A549 (cell line): ENCODE measurements around the gene LCP1. TPM values are rescaled to one million over a fixed set of nuclear protein-coding genes. Genes with fewer than 3 reads are reported as not detected.

Experiments used
- ATAC-seq, 2 experiments: fragments of 200-7000 bp in 1 of 2; fragments of >200 bp in 1 of 2; cut with Nextera tagmentation in 1 of 2; cut with Tn5 transposase in 1 of 2; 3 replicates each; pipeline versions ENCODE4 v1.8.0 to v1.9.1; 2018 to 2020; ENCODE audit warnings: mild to moderate bottlenecking in 1 of 2, moderate library complexity in 1 of 2
- CTCF ChIA-PET: fragments of 300-600 bp; sonication (Branson Sonifier 250); formaldehyde crosslinking; extraction: SDS; loops from one replicate; lab custom pipeline; 2021; ENCODE audit warnings: antibody characterized with exemption, inconsistent platforms; lab: Yijun Ruan, JAX
- POLR2A ChIA-PET: fragments of 350-600 bp; formaldehyde crosslinking; extraction: SDS; loops from one replicate; lab custom pipeline; 2021; ENCODE audit warnings: antibody characterized with exemption, inconsistent platforms; lab: Yijun Ruan, JAX
- DNase-seq, 2 experiments: peaks; one replicate each; pipeline versions ENCODE4 v3.0.0 to v3.0.0-alpha.2; 2011 to 2016; ENCODE audit warnings: low read depth in 1 of 2, low spot score in 1 of 2
- FAIRE-seq: peaks from 2 replicates; lab custom pipeline; 2011; peaks lifted over from hg19 to GRCh38; lab: Jason Lieb, UNC
- H3K27ac ChIP-seq, 2 experiments: fragments of >200 bp; sonication (Bioruptor Twin); formaldehyde crosslinking; 3 replicates each; pipeline ENCODE4 v1.5.1; 2016 to 2017
- H3K4me1 ChIP-seq: fragments of >200 bp; sonication (Bioruptor Twin); formaldehyde crosslinking; 3 replicates; pipeline ENCODE4 v1.6.1; 2016
- H3K4me2 ChIP-seq: fragments of >200 bp; sonication (Bioruptor Twin); formaldehyde crosslinking; 3 replicates; pipeline ENCODE4 v1.6.1; 2016
- H3K4me3 ChIP-seq: fragments of >200 bp; sonication (Bioruptor Twin); formaldehyde crosslinking; 3 replicates; pipeline ENCODE4 v1.5.1; 2016
- H3K9me3 ChIP-seq: fragments of >200 bp; sonication (Bioruptor Twin); formaldehyde crosslinking; 3 replicates; pipeline ENCODE4 v1.6.1; 2016
- ATOH8 ChIP-seq: fragments of 250-450 bp; sonication (Bioruptor Pico); IDR thresholded peaks from 2 replicates; pipeline ENCODE4 v1.5.0; 2020; ENCODE audit warnings: low read depth, mild to moderate bottlenecking, moderate library complexity
- BHLHE40 ChIP-seq: IDR thresholded peaks from 2 replicates; pipeline ENCODE4 v1.6.1; 2012; ENCODE audit warnings: low read depth, low read length, inconsistent platforms
- CBX8 ChIP-seq: fragments of 200-600 bp; sonication (generic); IDR thresholded peaks from 2 replicates; pipeline ENCODE4 v1.6.1; 2016
- CEBPB ChIP-seq, 2 experiments: fragments of >200 bp in 1 of 2; sonication (Bioruptor Twin) in 1 of 2; formaldehyde crosslinking in 1 of 2; IDR thresholded peaks; 2 replicates each; pipeline ENCODE4 v1.6.1; 2012 to 2016
- CHD2 ChIP-seq: fragments of 150-350 bp; IDR thresholded peaks from 2 replicates; pipeline ENCODE4 v1.6.1; 2014; ENCODE audit warnings: low read length; ENCODE audit not compliant: partially characterized antibody
- EHF ChIP-seq: fragments of 250-450 bp; sonication (Bioruptor Pico); IDR thresholded peaks from 2 replicates; pipeline ENCODE4 v1.5.0; 2020; ENCODE audit warnings: mild to moderate bottlenecking
- ELK1 ChIP-seq: fragments of 150-350 bp; IDR thresholded peaks from 2 replicates; pipeline ENCODE4 v1.6.1; 2014; ENCODE audit warnings: low read depth, mild to moderate bottlenecking, low read length
- FOSL2 ChIP-seq, 2 experiments: fragments of 450-650 bp in 1 of 2; fragments of >200 bp in 1 of 2; sonication (Bioruptor Twin) in 1 of 2; formaldehyde crosslinking; IDR thresholded peaks; 2 replicates each; pipeline versions ENCODE4 v1.5.0 to v1.6.1; 2016 to 2020; ENCODE audit warnings: mild to moderate bottlenecking in 1 of 2, moderate library complexity in 1 of 2
- GATA3 ChIP-seq: IDR thresholded peaks from 2 replicates; pipeline ENCODE4 v1.6.1; 2012; ENCODE audit warnings: borderline replicate concordance
- HDAC2 ChIP-seq: fragments of 200-600 bp; sonication (generic); IDR thresholded peaks from 2 replicates; pipeline ENCODE4 v1.6.1; 2016
- HOXA7 ChIP-seq: fragments of 250-450 bp; sonication (Bioruptor Pico); IDR thresholded peaks from 2 replicates; pipeline ENCODE4 v1.5.0; 2020; ENCODE audit warnings: mild to moderate bottlenecking, moderate library complexity
- KDM1A ChIP-seq: fragments of 200-600 bp; sonication (generic); IDR thresholded peaks from 2 replicates; pipeline ENCODE4 v1.6.1; 2016; ENCODE audit warnings: low read depth, mild to moderate bottlenecking
- MYC ChIP-seq: IDR thresholded peaks from 2 replicates; pipeline ENCODE4 v1.6.1; 2012; ENCODE audit warnings: mild to moderate bottlenecking, inconsistent platforms, low read length, improper control_type of control experiment, borderline replicate concordance
- NPAS2 ChIP-seq: fragments of 250-450 bp; sonication (Bioruptor Pico); IDR thresholded peaks from 2 replicates; pipeline ENCODE4 v1.8.0; 2022; ENCODE audit warnings: mild to moderate bottlenecking, moderate library complexity, borderline replicate concordance
- NR3C1 ChIP-seq: fragments of >200 bp; sonication (Bioruptor Twin); formaldehyde crosslinking; IDR thresholded peaks from 3 replicates; pipeline ENCODE4 v1.6.1; 2017
- RFX5 ChIP-seq: fragments of 450-650 bp; IDR thresholded peaks from 2 replicates; pipeline ENCODE4 v1.7.1; 2014; ENCODE audit warnings: antibody characterized with exemption, mild to moderate bottlenecking, moderate library complexity
- RNF2 ChIP-seq: fragments of 200-600 bp; sonication (generic); IDR thresholded peaks from 2 replicates; pipeline ENCODE4 v1.6.1; 2016; ENCODE audit warnings: low read depth, mild to moderate bottlenecking, antibody characterized with exemption, moderate library complexity, borderline replicate concordance
- SREBF2 ChIP-seq: fragments of 450-650 bp; IDR thresholded peaks from 2 replicates; pipeline ENCODE4 v1.6.1; 2014; ENCODE audit warnings: mild to moderate bottlenecking, moderate library complexity
- TFCP2L1 ChIP-seq: fragments of 250-450 bp; sonication (Bioruptor Pico); IDR thresholded peaks from 2 replicates; pipeline ENCODE4 v1.5.0; 2021; ENCODE audit warnings: mild to moderate bottlenecking
- USF2 ChIP-seq: fragments of 450-650 bp; IDR thresholded peaks from 2 replicates; pipeline ENCODE4 v1.6.1; 2014; ENCODE audit warnings: antibody characterized with exemption
- ZFP36 ChIP-seq: fragments of 450-650 bp; IDR thresholded peaks from 2 replicates; pipeline ENCODE4 v1.6.1; 2014; ENCODE audit warnings: borderline replicate concordance; ENCODE audit not compliant: partially characterized antibody
- ZNF302 ChIP-seq: fragments of 250-450 bp; sonication (Bioruptor Pico); IDR thresholded peaks from 2 replicates; pipeline ENCODE4 v1.9.0; 2021; ENCODE audit warnings: inconsistent platforms, mild to moderate bottlenecking, moderate library complexity
- ZSCAN20 ChIP-seq: fragments of 250-450 bp; sonication (Bioruptor Pico); IDR thresholded peaks from 2 replicates; pipeline ENCODE4 v1.8.0; 2022; ENCODE audit warnings: mild to moderate bottlenecking, moderate library complexity
- WGBS: methylation state at CpG from one replicate; pipeline ENCODE4 v1.1.6; 2017; ENCODE audit errors: missing lambda C conversion rate; 5-methylcytosine and 5-hydroxymethylcytosine counted together
- polyA plus RNA-seq, 4 experiments: library from polyadenylated mRNA; depleted of rRNA in 3 of 4; stranded (reverse); fragments of >200 nt; fragmentation: RNase III in 1 of 4; extraction: RNeasy Plus Mini Kit Qiagen cat#74134 plus additional on column Dnase treatment in 1 of 4; gene quantifications; 2 replicates in 3 of 4; 3 replicates in 1 of 4; pipeline ENCODE4 v1.2.3, GENCODE V29; 2011 to 2017

LCP1 gene
- polyA plus RNA-seq, 2 of the 4 experiments (the other 2 are of a cell fraction) = 0.09 to 0.19 TPM

GRCh38 chr13:46103037-46103436 is 78.9 kb downstream of the LCP1 start:
- WGBS = 71% methylated on average over 7 of the region's 7 CpGs
- Histone ChIP-seq H3K4me3 (no peak overlapping the region), H3K9me3 (no peaks in the 10 kb centered on the region), H3K4me1 (0 out of 3 replicates have a peak, but pooled peaks cover 6% of the 10 kb centered on the region), H3K4me2 (no peak overlapping the region), H3K27ac (no peak overlapping the region)
- ATAC-seq (no peak), FAIRE-seq (no peak), DNase-seq (no peak)
- TF ChIP-seq RFX5 (no peak), USF2 (no peak)
- ChIA-PET CTCF (no interaction called here), POLR2A (no interaction called here)

GRCh38 chr13:46102255-46102605 is 79.7 kb downstream of the LCP1 start:
- CTCF ChIA-PET = no interaction called here
- H3K4me2 ChIP-seq = no peak overlapping the region
- DNase-seq (no peak), FAIRE-seq (no peak), ATAC-seq (no peak)
- POLR2A ChIA-PET = no interaction called here
- H3K27ac ChIP-seq = no peak overlapping the region
- H3K4me3 ChIP-seq = no peak overlapping the region
- TF ChIP-seq GATA3 (no peak), HDAC2 (no peak), ELK1 (no peak), EHF (CRISPR knock-in tag) (no peak), NR3C1 (no peak), BHLHE40 (no peak), ATOH8 (CRISPR knock-in tag) (no peak), KDM1A (no peak), ZSCAN20 (no peak), HOXA7 (CRISPR knock-in tag) (no peak), CHD2 (no peak), ZNF302 (CRISPR knock-in tag) (no peak), FOSL2 (IDR thresholded peaks at IDR 0.05) (no peak), FOSL2 (CRISPR knock-in tag; IDR thresholded peaks at IDR 0.05) (no peak), RNF2 (no peak)
- no peaks in the 10 kb centered on the region for H3K9me3 ChIP-seq
- H3K4me1 ChIP-seq = peaks cover 12% of the 10 kb centered on the region; the same call in 2 of the 3 replicates

- H3K27ac ChIP-seq = no peak overlapping the region
- WGBS = 63% methylated on average over 8 of the region's 8 CpGs
- TF ChIP-seq TFCP2L1 (CRISPR knock-in tag) (no peak), SREBF2 (no peak), CHD2 (no peak), NPAS2 (CRISPR knock-in tag) (no peak), MYC (no peak), CEBPB (IDR thresholded peaks at IDR 0.05) (no peak), ZFP36 (no peak), CBX8 (no peak), ZSCAN20 (no peak), ATOH8 (CRISPR knock-in tag) (no peak)
- DNase-seq (no peak), ATAC-seq (no peak), FAIRE-seq (no peak)
- POLR2A ChIA-PET = no interaction called here
- H3K4me3 ChIP-seq = no peak overlapping the region
- no peaks in the 10 kb centered on the region for H3K9me3 ChIP-seq
- peaks cover 17% of the 10 kb centered on the region; the same call in 2 of the 3 replicates for H3K4me1 ChIP-seq
- H3K4me2 ChIP-seq = no peak overlapping the region
- CTCF ChIA-PET = no interaction called here
These were observed 80.3 kb downstream of the LCP1 start for GRCh38 chr13:46101484-46102254.
